H1 (cell line): ENCODE measurements around the gene GH2. TPM values are rescaled to one million over a fixed set of nuclear protein-coding genes. Genes with fewer than 3 reads are reported as not detected.

Experiments
- ASH2L ChIP-seq: fragments of 200-600, 300-600 bp; sonication (generic); IDR thresholded peaks from one replicate; pipeline ENCODE4 v1.7.1; 2017; ENCODE audit warnings: low read length
- ATF2 ChIP-seq: IDR thresholded peaks from 2 replicates; pipeline ENCODE4 v1.6.1; 2012; ENCODE audit warnings: low read length, inconsistent platforms
- CEBPB ChIP-seq: IDR thresholded peaks from 2 replicates; pipeline ENCODE4 v1.6.1; 2012; ENCODE audit warnings: low read depth, low read length
- CHD1 ChIP-seq: IDR thresholded peaks from 2 replicates; pipeline ENCODE4 v1.6.1; 2012; ENCODE audit warnings: low read depth, low read length, improper control_type of control experiment
- CTCF ChIP-seq, 3 experiments: IDR thresholded peaks; 1 replicate in 2 of 3; 2 replicates in 1 of 3; pipeline versions ENCODE4 v1.5.1 to v1.6.1; 2011; ENCODE audit warnings: low read length in 3 of 3, mild to moderate bottlenecking in 3 of 3, inconsistent platforms in 2 of 3, low read depth in 1 of 3, moderate library complexity in 1 of 3; ENCODE audit not compliant: insufficient read depth in 1 of 3; ENCODE audit errors: control extremely low read depth in 1 of 3
- GTF2F1 ChIP-seq: IDR thresholded peaks from 2 replicates; pipeline ENCODE4 v1.6.1; 2012; ENCODE audit warnings: low read depth, low read length, improper control_type of control experiment, borderline replicate concordance
- KDM1A ChIP-seq: fragments of 200-600, 300-600 bp; sonication (generic); IDR thresholded peaks from 2 replicates; pipeline ENCODE4 v1.7.1; 2016; ENCODE audit warnings: mild to moderate bottlenecking, low read length, borderline replicate concordance
- NANOG ChIP-seq: IDR thresholded peaks from 2 replicates; pipeline ENCODE4 v1.6.1; 2011; ENCODE audit warnings: low read length, low read depth, mild to moderate bottlenecking, inconsistent platforms; ENCODE audit not compliant: insufficient read depth, poor library complexity, severe bottlenecking
- RAD21 ChIP-seq, 2 experiments: IDR thresholded peaks in 1 of 2; conservative IDR thresholded peaks in 1 of 2; 2 replicates each; pipeline ENCODE4 v1.6.1; 2011; ENCODE audit warnings: low read depth in 2 of 2, low read length in 2 of 2, improper control_type of control experiment in 1 of 2, inconsistent platforms in 1 of 2, mild to moderate bottlenecking in 1 of 2, moderate library complexity in 1 of 2
- RNF2 ChIP-seq: fragments of 200-900, 300-1000 bp; sonication (generic); IDR thresholded peaks from 2 replicates; pipeline ENCODE4 v1.7.1; 2016; ENCODE audit warnings: borderline replicate concordance, low read depth, mild to moderate bottlenecking, antibody characterized with exemption, low read length; ENCODE audit not compliant: poor library complexity, severe bottlenecking; ENCODE audit errors: missing control alignments
- SAP30 ChIP-seq: fragments of 300-600 bp; sonication (generic); IDR thresholded peaks from 2 replicates; pipeline ENCODE4 v1.7.1; 2012; ENCODE audit warnings: low read length, moderate library complexity, mild to moderate bottlenecking, inconsistent platforms; ENCODE audit not compliant: insufficient read depth, insufficient replicate concordance
- SP1 ChIP-seq: IDR thresholded peaks from 2 replicates; pipeline ENCODE4 v1.6.1; 2011; ENCODE audit warnings: low read depth, low read length
- TAF7 ChIP-seq: optimal IDR thresholded peaks from 2 replicates; pipeline ENCODE3; 2011; ENCODE audit warnings: low read depth, mild to moderate bottlenecking, inconsistent platforms, low read length, moderate library complexity, borderline replicate concordance
- TBP ChIP-seq: IDR thresholded peaks from 2 replicates; pipeline ENCODE4 v1.6.1; 2011; ENCODE audit warnings: low read depth, low read length, improper control_type of control experiment
- TEAD4 ChIP-seq: IDR thresholded peaks from 2 replicates; pipeline ENCODE4 v1.6.1; 2012; ENCODE audit warnings: low read depth, low read length, inconsistent platforms, mixed read lengths
- USF2 ChIP-seq: IDR thresholded peaks from 2 replicates; pipeline ENCODE4 v1.6.1; 2011; ENCODE audit warnings: low read length, improper control_type of control experiment
- ZNF274 ChIP-seq: IDR thresholded peaks from 2 replicates; pipeline ENCODE4 v1.7.0; 2012; ENCODE audit warnings: low read length, borderline replicate concordance; ENCODE audit errors: extremely low read depth
- polyA plus RNA-seq, 7 experiments: library from polyadenylated mRNA; depleted of rRNA in 3 of 7; stranded (reverse) in 5 of 7; unstranded in 2 of 7; fragments of >200 nt in 5 of 7; fragments of 200-250 nt in 2 of 7; gene quantifications; 1 replicate in 5 of 7; 2 replicates in 1 of 7; 4 replicates in 1 of 7; pipeline versions ENCODE4 v1.2.1 to v1.2.3, GENCODE V29; 2011 to 2013; ENCODE audit warnings: missing spikeins in 2 of 7, mixed read lengths in 2 of 7
- total RNA-seq: library from RNA; stranded (reverse); fragmentation: NEBNext Ultra II Directional; extraction: Animal tissue kit (Norgen Biotek cat#: 25700); gene quantifications from 2 replicates; pipeline ENCODE4 v1.2.1, GENCODE V29; 2021

Gene GH2
- total and polyA plus RNA-seq, 2 of the 8 experiments (the other 6 are each of a cell fraction or from before 2014, with no cell fraction given), result 0.60 to 1.5 TPM

GRCh38 chr17:63842540-63843386 lies 39.0 kb downstream of the GH2 start, which contains the start of gene SMARCD2 (continued):
- TF ChIP-seq CTCF (IDR thresholded peaks at IDR 0.05; ENCODE audit: control extremely low read depth in 1 of 3, insufficient read depth in 1 of 3, low read depth in 1 of 3, low read length in 3 of 3) (no peak), TAF7 (peak; percentile 72), RAD21 (IDR thresholded peaks at IDR 0.05 in 1 of 2, conservative IDR thresholded peaks at IDR 0.05 in 1 of 2; ENCODE audit: low read depth in 2 of 2, low read length in 2 of 2) (no peak), SP1 (peak; percentile 100), ASH2L (peak; percentile 36), SAP30 (no peak), USF2 (0 out of 2 replicates have a peak, but pooled peaks have one; percentile 25), KDM1A (no peak), TEAD4 (peak; percentile 76), GTF2F1 (peak; percentile 76), CHD1 (peak; percentile 59; the same call in 1 of the 2 replicates), TBP (peak; percentile 76), RNF2 (no peak), CEBPB (peak; percentile 57; the same call in 1 of the 2 replicates), NANOG (peak; percentile 67), ZNF274 (no peak), ATF2 (peak; percentile 97)
